HG03097 (cell line): ENCODE data around the gene GTF2A1.
A peak's percentile ranks its signal among the peaks of the same experiment; 100 is the strongest.
"Not testable (repeated sequence)": the region's sequence is repeated elsewhere in the genome, so short reads cannot be mapped to it uniquely, and the experiment has no call there.

Source experiments
- ATAC-seq: cut with Tn5 transposase; IDR thresholded peaks from one replicate; pipeline ENCODE4 v1.9.1; 2021; ENCODE audit not compliant: unreplicated experiment, low FRiP score

Gene GTF2A1

GRCh38 chr14:81234278-81234677 is 13.5 kb upstream of the GTF2A1 start:
- ATAC-seq: no peak

- ATAC-seq: no peak
These were observed 12.9 kb upstream of the GTF2A1 start for GRCh38 chr14:81233615-81234014.

- ATAC-seq: no peak
These were observed 10.8 kb upstream of the GTF2A1 start for GRCh38 chr14:81231540-81231939.

- ATAC-seq: no peak
These were observed 3.5 kb upstream of the GTF2A1 start for GRCh38 chr14:81224222-81224621.

- ATAC-seq: not testable (repeated sequence)
These were observed 3.0 kb upstream of the GTF2A1 start for GRCh38 chr14:81223788-81224187.

GRCh38 chr14:81222691-81223090 is 1.9 kb upstream of the GTF2A1 start:
- ATAC-seq: no peak

GRCh38 chr14:81222126-81222525 is 1.4 kb upstream of the GTF2A1 start:
- ATAC-seq: no peak

- no peak for ATAC-seq
These were observed 882 bp upstream of the GTF2A1 start for GRCh38 chr14:81221579-81222102.

- no peak for ATAC-seq
These were observed 254 bp downstream of the GTF2A1 start for GRCh38 chr14:81220580-81220829.

GRCh38 chr14:81219759-81220579 is 790 bp downstream of the GTF2A1 start:
- ATAC-seq: no peak

- ATAC-seq: peak; percentile 55
These were observed 1.5 kb downstream of the GTF2A1 start for GRCh38 chr14:81219210-81219758.

GRCh38 chr14:81211844-81212243 is 8.9 kb downstream of the GTF2A1 start:
- peak; percentile 50 for ATAC-seq

- no peak for ATAC-seq
These were observed 11.5 kb downstream of the GTF2A1 start for GRCh38 chr14:81209167-81209836.

GRCh38 chr14:81208489-81208888 is 12.3 kb downstream of the GTF2A1 start:
- ATAC-seq: no peak

- no peak for ATAC-seq
These were observed 14.6 kb downstream of the GTF2A1 start for GRCh38 chr14:81206115-81206514.

GRCh38 chr14:81205639-81206038 is 15.1 kb downstream of the GTF2A1 start:
- no peak for ATAC-seq

- no peak for ATAC-seq
These were observed 20.7 kb downstream of the GTF2A1 start for GRCh38 chr14:81200054-81200453.

- no peak for ATAC-seq
These were observed 21.7 kb downstream of the GTF2A1 start for GRCh38 chr14:81199084-81199483.

GRCh38 chr14:81198651-81199050 is 22.1 kb downstream of the GTF2A1 start:
- no peak for ATAC-seq

- peak; percentile 76 for ATAC-seq
These were observed 26.7 kb downstream of the GTF2A1 start for GRCh38 chr14:81193924-81194633.

- no peak for ATAC-seq
These were observed 28.2 kb downstream of the GTF2A1 start for GRCh38 chr14:81192594-81192993.
